Measurements from ENCODE around the gene TFF2. TPM values are rescaled to one million over a fixed set of nuclear protein-coding genes. Genes with fewer than 3 reads are reported as not detected.

TFF2 gene
- polyA plus RNA-seq, 1 donor (not counting 4 experiments of a cell fraction or from before 2014, with no cell fraction given) = not detected

DNA sequence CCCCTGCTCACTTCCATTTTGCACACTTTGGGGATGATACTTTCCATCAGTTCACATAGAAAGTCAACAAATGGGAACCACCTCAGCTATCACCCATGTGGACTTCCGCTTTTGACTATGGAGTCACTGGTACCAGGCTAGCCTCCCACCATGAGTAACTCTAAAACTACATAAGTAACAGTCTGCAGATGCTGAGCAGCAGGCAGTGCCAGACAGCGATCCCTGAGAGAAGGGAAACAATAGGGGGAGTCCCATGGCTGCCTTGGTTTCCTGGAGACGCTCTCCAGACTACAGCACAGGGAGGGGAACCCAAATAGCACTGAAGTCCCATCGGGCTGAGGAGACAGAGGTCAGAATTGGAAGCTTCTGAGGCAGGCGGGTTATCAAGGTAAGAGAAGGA is 2.8 kb upstream of the TFF2 start:
- Histone ChIP-seq H4K20me1 (ENCODE audit: control insufficient read depth, extremely low read depth, insufficient read depth, low read length) (no peaks in the 10 kb centered on the region), H3K27me3 (ENCODE audit: control insufficient read depth, extremely low read depth, insufficient read depth, low read length) (no peaks in the 10 kb centered on the region), H3K4me2 (ENCODE audit: control insufficient read depth, extremely low read depth, insufficient read depth, low read depth, low read length) (no peak overlapping the region), H3K4me1 (ENCODE audit: control insufficient read depth, extremely low read depth, insufficient read depth, low read length) (no peaks in the 10 kb centered on the region), H3K4me3 (ENCODE audit: control insufficient read depth in 2 of 3, extremely low read depth in 1 of 3, insufficient read depth in 2 of 3, low read depth in 1 of 3, low read length in 3 of 3) (no peak overlapping the region), H3K9me3 (ENCODE audit: control insufficient read depth, low read depth, low read length) (peaks cover 3% of the 10 kb centered on the region), H3K27ac (ENCODE audit: control insufficient read depth, insufficient read depth, low read length) (no peak overlapping the region), H3K9me1 (ENCODE audit: control insufficient read depth, extremely low read depth, insufficient read depth, low read length) (no peaks in the 10 kb centered on the region), H3K79me2 (ENCODE audit: control insufficient read depth, insufficient read depth, low read length) (no peaks in the 10 kb centered on the region), H2AFZ (ENCODE audit: control insufficient read depth, low read length) (no peak overlapping the region), H3K36me3 (ENCODE audit: control insufficient read depth in 2 of 2, extremely low read depth in 1 of 2, insufficient read depth in 2 of 2, low read length in 2 of 2) (no peaks in the 10 kb centered on the region), H3K9ac (ENCODE audit: control insufficient read depth, extremely low read depth, insufficient read depth, low read length) (no peak overlapping the region)
- TF ChIP-seq, protein P1, sequence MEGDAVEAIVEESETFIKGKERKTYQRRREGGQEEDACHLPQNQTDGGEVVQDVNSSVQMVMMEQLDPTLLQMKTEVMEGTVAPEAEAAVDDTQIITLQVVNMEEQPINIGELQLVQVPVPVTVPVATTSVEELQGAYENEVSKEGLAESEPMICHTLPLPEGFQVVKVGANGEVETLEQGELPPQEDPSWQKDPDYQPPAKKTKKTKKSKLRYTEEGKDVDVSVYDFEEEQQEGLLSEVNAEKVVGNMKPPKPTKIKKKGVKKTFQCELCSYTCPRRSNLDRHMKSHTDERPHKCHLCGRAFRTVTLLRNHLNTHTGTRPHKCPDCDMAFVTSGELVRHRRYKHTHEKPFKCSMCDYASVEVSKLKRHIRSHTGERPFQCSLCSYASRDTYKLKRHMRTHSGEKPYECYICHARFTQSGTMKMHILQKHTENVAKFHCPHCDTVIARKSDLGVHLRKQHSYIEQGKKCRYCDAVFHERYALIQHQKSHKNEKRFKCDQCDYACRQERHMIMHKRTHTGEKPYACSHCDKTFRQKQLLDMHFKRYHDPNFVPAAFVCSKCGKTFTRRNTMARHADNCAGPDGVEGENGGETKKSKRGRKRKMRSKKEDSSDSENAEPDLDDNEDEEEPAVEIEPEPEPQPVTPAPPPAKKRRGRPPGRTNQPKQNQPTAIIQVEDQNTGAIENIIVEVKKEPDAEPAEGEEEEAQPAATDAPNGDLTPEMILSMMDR (optimal IDR thresholded peaks at IDR 0.05 in 1 of 3, IDR thresholded peaks at IDR 0.05 in 1 of 3, conservative IDR thresholded peaks at IDR 0.05 in 1 of 3; ENCODE audit: extremely low read depth in 1 of 3, insufficient read depth in 2 of 3, low read length in 3 of 3) = no peak
- TF ChIP-seq EZH2 (IDR thresholded peaks at IDR 0.05; ENCODE audit: low read length) = no peak
- DNase-seq (ENCODE audit: low read depth, low spot score) (no peak), FAIRE-seq (no peak)
- dilution Hi-C loops (cut with MboI; ENCODE audit: extremely low pct_ligation_motif_present, low sequenced_read_pairs) = no loop called here

DNA sequence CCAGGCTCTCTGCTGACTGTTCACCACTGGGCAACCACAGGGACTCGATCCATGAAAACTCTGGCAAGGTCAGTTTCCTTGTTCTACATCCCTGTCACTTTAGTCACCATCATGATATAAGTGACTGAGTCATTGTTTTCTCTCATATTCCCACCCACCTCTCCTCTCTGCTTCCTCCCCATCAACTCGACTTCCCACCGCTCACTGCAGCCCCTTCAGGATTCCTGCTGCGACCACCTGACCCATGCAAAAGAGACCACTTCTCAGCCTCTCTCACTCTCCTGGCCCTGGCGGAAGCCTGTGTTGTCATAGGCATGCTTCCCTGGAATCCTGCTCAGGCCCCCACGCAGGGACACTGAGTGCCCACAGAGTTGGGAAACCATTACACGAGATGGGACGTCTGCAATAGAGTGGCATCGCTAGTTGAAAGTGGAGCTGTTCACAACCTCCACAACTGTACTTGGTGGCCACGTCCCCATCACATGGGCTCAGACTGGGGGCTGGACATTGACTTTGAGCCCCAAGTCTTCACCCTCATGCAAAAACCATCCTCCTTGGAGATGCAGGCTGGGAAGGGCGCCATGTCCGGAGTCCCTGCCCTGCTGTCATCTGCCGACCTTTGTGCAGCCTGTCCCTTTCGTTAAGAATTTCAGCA is 1.8 kb upstream of the TFF2 start:
- no peak overlapping the region for H3K27ac ChIP-seq (ENCODE audit: control insufficient read depth, insufficient read depth, low read length)
- H3K9ac ChIP-seq (ENCODE audit: control insufficient read depth, extremely low read depth, insufficient read depth, low read length) = no peak overlapping the region
- no peak for TF ChIP-seq EZH2 (IDR thresholded peaks at IDR 0.05; ENCODE audit: low read length)
- TF ChIP-seq, protein P1 (optimal IDR thresholded peaks at IDR 0.05 in 1 of 3, IDR thresholded peaks at IDR 0.05 in 1 of 3, conservative IDR thresholded peaks at IDR 0.05 in 1 of 3; ENCODE audit: extremely low read depth in 1 of 3, insufficient read depth in 2 of 3, low read length in 3 of 3) = no peak
- H3K4me3 ChIP-seq (ENCODE audit: control insufficient read depth in 2 of 3, extremely low read depth in 1 of 3, insufficient read depth in 2 of 3, low read depth in 1 of 3, low read length in 3 of 3) = no peak overlapping the region
- no peaks in the 10 kb centered on the region for H3K36me3 ChIP-seq (ENCODE audit: control insufficient read depth in 2 of 2, extremely low read depth in 1 of 2, insufficient read depth in 2 of 2, low read length in 2 of 2)
- peaks cover 3% of the 10 kb centered on the region for H3K9me3 ChIP-seq (ENCODE audit: control insufficient read depth, low read depth, low read length)
- no peaks in the 10 kb centered on the region for H3K79me2 ChIP-seq (ENCODE audit: control insufficient read depth, insufficient read depth, low read length)
- H3K27me3 ChIP-seq (ENCODE audit: control insufficient read depth, extremely low read depth, insufficient read depth, low read length) = no peaks in the 10 kb centered on the region
- H3K4me1 ChIP-seq (ENCODE audit: control insufficient read depth, extremely low read depth, insufficient read depth, low read length) = no peaks in the 10 kb centered on the region
- DNase-seq (ENCODE audit: low read depth, low spot score) = no peak
- H2AFZ ChIP-seq (ENCODE audit: control insufficient read depth, low read length) = no peak overlapping the region
- FAIRE-seq = no peak
- H4K20me1 ChIP-seq (ENCODE audit: control insufficient read depth, extremely low read depth, insufficient read depth, low read length) = no peaks in the 10 kb centered on the region
- dilution Hi-C loops (cut with MboI; ENCODE audit: extremely low pct_ligation_motif_present, low sequenced_read_pairs) = no loop called here
- H3K9me1 ChIP-seq (ENCODE audit: control insufficient read depth, extremely low read depth, insufficient read depth, low read length) = no peaks in the 10 kb centered on the region
- H3K4me2 ChIP-seq (ENCODE audit: control insufficient read depth, extremely low read depth, insufficient read depth, low read depth, low read length) = no peak overlapping the region

Data from keratinocyte (primary cell).